Measurements from ENCODE around the gene OVAAL.

OVAAL gene

DNA sequence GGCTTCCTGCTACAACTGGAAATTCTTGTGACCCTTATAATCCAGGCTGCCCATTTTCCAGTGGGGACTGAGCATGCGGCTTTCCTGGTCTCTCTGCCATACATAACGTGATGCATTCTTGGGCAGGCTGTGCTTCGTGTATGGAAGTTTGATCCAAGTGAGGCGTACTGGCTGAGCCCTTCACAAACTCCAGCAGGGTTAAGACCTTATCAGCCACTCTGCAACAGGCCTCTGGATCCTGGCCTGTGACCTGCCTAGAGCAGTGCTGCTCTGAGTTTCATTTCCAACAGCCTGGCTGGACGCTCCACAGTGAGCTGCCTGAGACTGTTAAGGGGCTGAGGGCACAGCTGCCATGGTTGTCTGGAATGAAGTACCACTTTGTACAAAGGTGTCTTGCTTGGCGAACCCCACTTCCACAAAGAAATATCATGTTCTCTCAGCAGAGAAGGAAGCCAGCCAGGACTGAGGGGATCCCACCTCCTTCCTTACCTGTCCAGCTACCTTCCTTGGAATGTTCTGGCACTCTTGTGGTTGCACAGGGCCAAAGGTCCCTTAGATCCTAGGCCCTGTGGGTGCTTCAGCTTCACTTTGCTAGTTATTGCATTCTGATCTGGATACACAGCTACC, 44.6 kb downstream of the OVAAL start:
- Histone ChIP-seq H3K27ac (ENCODE audit: insufficient read depth, low read depth, low read length, poor library complexity, severe bottlenecking) (no peak overlapping the region), H3K4me3 (ENCODE audit: insufficient read depth, low read depth, low read length) (no peak overlapping the region), H3K27me3 (ENCODE audit: control insufficient read depth, insufficient read depth, low read length, poor library complexity, severe bottlenecking) (no peaks in the 10 kb centered on the region), H3K9me3 (ENCODE audit: control insufficient read depth, low read length) (no peaks in the 10 kb centered on the region), H3K4me1 (ENCODE audit: control insufficient read depth, insufficient read depth, low read length) (peaks cover 3% of the 10 kb centered on the region), H3K36me3 (ENCODE audit: control insufficient read depth, insufficient read depth, low read length) (no peaks in the 10 kb centered on the region)
- 92 to 97% methylated on average over 6 of the region's 6 CpGs for WGBS, 2 experiments

- Histone ChIP-seq H3K4me1 (ENCODE audit: control insufficient read depth, insufficient read depth, low read length) (no peaks in the 10 kb centered on the region), H3K4me3 (ENCODE audit: insufficient read depth, low read depth, low read length) (no peak overlapping the region), H3K9me3 (ENCODE audit: control insufficient read depth, low read length) (no peaks in the 10 kb centered on the region), H3K36me3 (ENCODE audit: control insufficient read depth, insufficient read depth, low read length) (no peaks in the 10 kb centered on the region), H3K27me3 (ENCODE audit: control insufficient read depth, insufficient read depth, low read length, poor library complexity, severe bottlenecking) (no peaks in the 10 kb centered on the region), H3K27ac (ENCODE audit: insufficient read depth, low read depth, low read length, poor library complexity, severe bottlenecking) (no peak overlapping the region)
- 90 to 95% methylated on average over 2 of the region's 2 CpGs for WGBS, 2 experiments
Observed at GRCh38 chr1:180603850-180604226, 45.1 kb downstream of the OVAAL start.

DNA sequence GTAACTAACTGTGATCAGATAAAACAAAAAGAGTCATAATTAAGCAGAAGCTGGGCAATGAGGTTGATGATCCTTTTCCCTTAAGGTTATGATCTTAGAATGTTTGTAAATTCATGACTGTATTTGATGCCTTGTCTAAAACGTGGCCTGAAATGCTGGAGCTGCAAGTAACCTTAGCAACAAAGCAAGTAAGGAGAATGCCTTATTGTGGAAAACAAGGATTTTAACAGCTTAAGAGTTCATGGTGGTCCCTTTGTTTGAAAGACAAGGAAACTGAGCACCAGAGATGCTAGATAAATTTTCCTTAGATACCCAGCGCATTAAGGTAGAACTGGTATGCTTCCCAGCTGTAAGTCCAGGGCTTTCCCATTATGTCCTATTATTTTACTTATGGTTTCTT, 47.4 kb downstream of the OVAAL start:
- H3K27me3 ChIP-seq (ENCODE audit: control insufficient read depth, insufficient read depth, low read length, poor library complexity, severe bottlenecking): no peaks in the 10 kb centered on the region
- H3K36me3 ChIP-seq (ENCODE audit: control insufficient read depth, insufficient read depth, low read length): no peaks in the 10 kb centered on the region
- H3K27ac ChIP-seq (ENCODE audit: insufficient read depth, low read depth, low read length, poor library complexity, severe bottlenecking): no peak overlapping the region
- H3K9me3 ChIP-seq (ENCODE audit: control insufficient read depth, low read length): no peaks in the 10 kb centered on the region
- no peak overlapping the region for H3K4me3 ChIP-seq (ENCODE audit: insufficient read depth, low read depth, low read length)
- 64 to 65% methylated on average over 2 of the region's 2 CpGs for WGBS, 2 experiments
- H3K4me1 ChIP-seq (ENCODE audit: control insufficient read depth, insufficient read depth, low read length): peaks cover 11% of the 10 kb centered on the region

- peaks cover 16% of the 10 kb centered on the region for H3K4me1 ChIP-seq (ENCODE audit: control insufficient read depth, insufficient read depth, low read length)
- H3K9me3 ChIP-seq (ENCODE audit: control insufficient read depth, low read length): no peaks in the 10 kb centered on the region
- H3K27me3 ChIP-seq (ENCODE audit: control insufficient read depth, insufficient read depth, low read length, poor library complexity, severe bottlenecking): no peaks in the 10 kb centered on the region
- H3K27ac ChIP-seq (ENCODE audit: insufficient read depth, low read depth, low read length, poor library complexity, severe bottlenecking): no peak overlapping the region
- WGBS, 2 experiments: 90 to 94% methylated on average over 7 of the region's 7 CpGs
- no peak overlapping the region for H3K4me3 ChIP-seq (ENCODE audit: insufficient read depth, low read depth, low read length)
- H3K36me3 ChIP-seq (ENCODE audit: control insufficient read depth, insufficient read depth, low read length): no peaks in the 10 kb centered on the region
Observed at GRCh38 chr1:180609643-180610555, 51.1 kb downstream of the OVAAL start.

GRCh38 chr1:180610556-180611015, 51.8 kb downstream of the OVAAL start:
- WGBS, 2 experiments: 60 to 62% methylated on average over 3 of the region's 3 CpGs
- Histone ChIP-seq H3K4me3 (ENCODE audit: insufficient read depth, low read depth, low read length) (no peak overlapping the region), H3K4me1 (ENCODE audit: control insufficient read depth, insufficient read depth, low read length) (peaks cover 16% of the 10 kb centered on the region)

DNA sequence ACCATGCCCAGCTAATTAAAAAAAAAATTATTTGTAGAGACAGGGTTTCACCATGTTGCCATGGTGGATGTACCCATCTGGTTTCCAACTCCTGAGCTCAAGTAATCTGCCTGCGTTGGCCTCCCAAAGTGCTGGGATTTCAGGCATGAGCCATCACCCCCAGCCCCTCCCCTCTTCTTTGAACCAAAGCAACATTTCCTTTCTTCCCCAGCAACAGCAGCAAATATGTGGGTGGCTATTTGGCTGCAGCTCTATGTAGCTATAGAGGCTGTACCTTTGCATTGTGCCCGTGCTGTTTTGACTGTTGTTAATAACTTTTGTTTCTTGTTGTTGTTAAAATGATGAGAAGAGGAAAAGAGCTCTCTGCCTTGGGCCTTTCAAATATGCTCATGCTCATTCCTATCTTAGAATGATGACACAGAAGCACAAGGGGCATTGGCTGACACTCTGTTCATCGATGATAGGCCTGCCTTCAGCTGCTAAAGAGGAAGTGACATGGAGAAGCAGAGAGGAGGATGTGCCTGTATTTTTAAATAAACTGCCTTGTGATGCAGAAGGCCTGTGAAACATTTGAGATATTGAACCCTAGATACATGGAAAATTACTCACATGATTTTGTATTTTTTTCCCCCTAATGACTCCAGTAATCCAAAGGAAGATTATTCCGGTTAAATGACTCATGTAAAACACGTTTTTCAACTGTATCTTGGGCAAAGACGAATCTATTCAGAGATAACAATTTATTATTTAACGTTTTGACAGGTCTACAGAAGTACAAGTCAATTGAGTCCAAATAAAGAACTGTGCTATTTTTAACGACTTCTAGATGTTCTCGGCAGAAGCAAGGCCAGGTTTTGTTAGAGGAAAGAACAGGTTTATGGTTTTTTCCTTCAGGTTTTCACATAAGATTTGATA, 52.5 kb downstream of the OVAAL start:
- WGBS, 2 experiments: 88 to 91% methylated on average over 9 of the region's 9 CpGs
- peaks cover 16% of the 10 kb centered on the region for H3K4me1 ChIP-seq (ENCODE audit: control insufficient read depth, insufficient read depth, low read length)
- H3K27me3 ChIP-seq (ENCODE audit: control insufficient read depth, insufficient read depth, low read length, poor library complexity, severe bottlenecking): no peaks in the 10 kb centered on the region
- H3K27ac ChIP-seq (ENCODE audit: insufficient read depth, low read depth, low read length, poor library complexity, severe bottlenecking): no peak overlapping the region
- H3K9me3 ChIP-seq (ENCODE audit: control insufficient read depth, low read length): no peaks in the 10 kb centered on the region
- H3K4me3 ChIP-seq (ENCODE audit: insufficient read depth, low read depth, low read length): no peak overlapping the region
- no peaks in the 10 kb centered on the region for H3K36me3 ChIP-seq (ENCODE audit: control insufficient read depth, insufficient read depth, low read length)

More at GRCh38 chr1:180610556-180611015, 51.8 kb downstream of the OVAAL start:
- Histone ChIP-seq H3K27ac (ENCODE audit: insufficient read depth, low read depth, low read length, poor library complexity, severe bottlenecking) (no peak overlapping the region), H3K9me3 (ENCODE audit: control insufficient read depth, low read length) (no peaks in the 10 kb centered on the region), H3K27me3 (ENCODE audit: control insufficient read depth, insufficient read depth, low read length, poor library complexity, severe bottlenecking) (no peaks in the 10 kb centered on the region), H3K36me3 (ENCODE audit: control insufficient read depth, insufficient read depth, low read length) (no peaks in the 10 kb centered on the region)

- H3K4me3 ChIP-seq (ENCODE audit: insufficient read depth, low read depth, low read length): no peak overlapping the region
- H3K27me3 ChIP-seq (ENCODE audit: control insufficient read depth, insufficient read depth, low read length, poor library complexity, severe bottlenecking): no peaks in the 10 kb centered on the region
- WGBS, 2 experiments: no CpG with 5 or more reads among the region's 1 CpG
- H3K4me1 ChIP-seq (ENCODE audit: control insufficient read depth, insufficient read depth, low read length): peaks cover 16% of the 10 kb centered on the region
- no peak overlapping the region for H3K27ac ChIP-seq (ENCODE audit: insufficient read depth, low read depth, low read length, poor library complexity, severe bottlenecking)
- no peaks in the 10 kb centered on the region for H3K9me3 ChIP-seq (ENCODE audit: control insufficient read depth, low read length)
- H3K36me3 ChIP-seq (ENCODE audit: control insufficient read depth, insufficient read depth, low read length): no peaks in the 10 kb centered on the region
Observed at GRCh38 chr1:180612632-180613031, 53.9 kb downstream of the OVAAL start.

DNA sequence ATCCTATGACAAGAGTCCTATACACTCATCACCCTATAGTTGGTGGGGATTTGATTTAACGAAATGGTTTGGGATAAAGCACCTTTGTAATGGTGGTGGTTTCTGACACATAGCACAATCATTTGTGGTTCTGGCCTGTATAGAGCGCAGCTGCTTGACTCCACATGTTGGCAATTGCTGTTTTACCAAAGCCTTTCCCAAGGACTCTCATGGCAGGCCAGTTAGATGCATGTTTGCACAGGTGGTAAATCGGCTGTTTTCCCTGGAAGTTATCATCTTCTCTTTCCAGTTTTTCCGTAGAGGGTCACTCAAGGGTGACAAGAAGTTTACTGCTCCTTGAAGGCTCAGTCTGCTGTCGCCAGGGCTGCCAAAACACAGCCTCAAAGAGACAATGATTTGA, 56.0 kb downstream of the OVAAL start:
- Histone ChIP-seq H3K4me3 (ENCODE audit: insufficient read depth, low read depth, low read length) (no peak overlapping the region), H3K4me1 (ENCODE audit: control insufficient read depth, insufficient read depth, low read length) (peaks cover 16% of the 10 kb centered on the region), H3K27me3 (ENCODE audit: control insufficient read depth, insufficient read depth, low read length, poor library complexity, severe bottlenecking) (no peaks in the 10 kb centered on the region), H3K36me3 (ENCODE audit: control insufficient read depth, insufficient read depth, low read length) (no peaks in the 10 kb centered on the region), H3K9me3 (ENCODE audit: control insufficient read depth, low read length) (no peaks in the 10 kb centered on the region), H3K27ac (ENCODE audit: insufficient read depth, low read depth, low read length, poor library complexity, severe bottlenecking) (no peak overlapping the region)
- WGBS, 2 experiments: 90 to 94% methylated on average over 5 of the region's 5 CpGs

GRCh38 chr1:180615493-180616290, 56.9 kb downstream of the OVAAL start:
- 95 to 97% methylated on average over 6 to 7 of the region's 8 CpGs for WGBS, 2 experiments
- Histone ChIP-seq H3K9me3 (ENCODE audit: control insufficient read depth, low read length) (no peaks in the 10 kb centered on the region), H3K27me3 (ENCODE audit: control insufficient read depth, insufficient read depth, low read length, poor library complexity, severe bottlenecking) (no peaks in the 10 kb centered on the region), H3K36me3 (ENCODE audit: control insufficient read depth, insufficient read depth, low read length) (no peaks in the 10 kb centered on the region), H3K4me3 (ENCODE audit: insufficient read depth, low read depth, low read length) (no peak overlapping the region), H3K4me1 (ENCODE audit: control insufficient read depth, insufficient read depth, low read length) (peaks cover 10% of the 10 kb centered on the region), H3K27ac (ENCODE audit: insufficient read depth, low read depth, low read length, poor library complexity, severe bottlenecking) (no peak overlapping the region)
